K562 (cell line): Measurements from ENCODE around the gene CCDC27. TPM values are rescaled to one million over a fixed set of nuclear protein-coding genes. Genes with fewer than 3 reads are reported as not detected.

Source experiments
- ARID1B ChIP-seq: fragments of 450-650 bp; IDR thresholded peaks from 2 replicates; pipeline ENCODE4 v1.6.1; 2016; ENCODE audit warnings: antibody characterized with exemption, mild to moderate bottlenecking, inconsistent platforms
- ATF7 ChIP-seq: fragments of 450-650 bp; IDR thresholded peaks from 2 replicates; pipeline ENCODE4 v1.7.1; 2014; ENCODE audit warnings: mild to moderate bottlenecking, moderate library complexity
- BHLHE40 ChIP-seq: IDR thresholded peaks from 2 replicates; pipeline ENCODE4 v1.6.1; 2011; ENCODE audit warnings: low read length, improper control_type of control experiment
- COPS2 ChIP-seq: fragments of 450-650 bp; conservative IDR thresholded peaks from 2 replicates; pipeline ENCODE4 v1.6.1; 2016; ENCODE audit warnings: mild to moderate bottlenecking, moderate library complexity
- E2F5 ChIP-seq: sonication (generic); formaldehyde crosslinking; IDR thresholded peaks from 2 replicates; pipeline ENCODE4 v1.8.0; 2022; ENCODE audit warnings: mild to moderate bottlenecking, missing genetic modification reagents
- FOXM1 ChIP-seq, 2 experiments: fragments of 450-650 bp in 1 of 2; sonication (generic) in 1 of 2; formaldehyde crosslinking in 1 of 2; IDR thresholded peaks; 2 replicates each; pipeline versions ENCODE4 v1.6.1 to v1.9.0; 2017 to 2022; ENCODE audit warnings: low read depth in 2 of 2, mild to moderate bottlenecking in 2 of 2, missing genetic modification reagents in 1 of 2, moderate library complexity in 1 of 2
- MECOM ChIP-seq: fragments of 250-450 bp; sonication (Bioruptor Pico); IDR thresholded peaks from 2 replicates; pipeline ENCODE4 v1.8.0; 2022; ENCODE audit warnings: inconsistent platforms
- MEF2D ChIP-seq: conservative IDR thresholded peaks from 2 replicates; pipeline ENCODE4 v1.6.1; 2016; ENCODE audit warnings: low read depth, missing genetic modification characterization, missing compliant biosample characterization
- MEIS2 ChIP-seq: fragments of 450-650 bp; IDR thresholded peaks from 2 replicates; pipeline ENCODE4 v1.6.1; 2014; ENCODE audit warnings: mild to moderate bottlenecking; ENCODE audit not compliant: partially characterized antibody
- MYC ChIP-seq, 2 experiments: fragments of 250-450 bp in 1 of 2; sonication (Bioruptor Pico) in 1 of 2; IDR thresholded peaks; 2 replicates each; pipeline versions ENCODE4 v1.5.1 to v1.6.1; 2012 to 2021; ENCODE audit warnings: low read depth in 2 of 2, borderline replicate concordance in 1 of 2, improper control_type of control experiment in 1 of 2, low read length in 1 of 2, mild to moderate bottlenecking in 1 of 2, moderate library complexity in 1 of 2
- NR3C1 ChIP-seq: sonication (generic); formaldehyde crosslinking; IDR thresholded peaks from 2 replicates; pipeline ENCODE4 v1.8.1; 2022; ENCODE audit warnings: missing genetic modification reagents
- POLR2AphosphoS5 ChIP-seq: IDR thresholded peaks from 2 replicates; pipeline ENCODE4 v1.6.1; 2011; ENCODE audit warnings: mild to moderate bottlenecking, low read depth, low read length, moderate library complexity; ENCODE audit not compliant: control insufficient read depth, insufficient read depth
- POLR3G ChIP-seq: IDR thresholded peaks from 2 replicates; pipeline ENCODE4 v1.6.1; 2011; ENCODE audit not compliant: insufficient read length, insufficient replicate concordance; ENCODE audit errors: extremely low read depth
- TGIF2 ChIP-seq: sonication (generic); formaldehyde crosslinking; IDR thresholded peaks from 2 replicates; pipeline ENCODE4 v1.8.1; 2022; ENCODE audit warnings: mild to moderate bottlenecking, missing genetic modification reagents, moderate library complexity
- U2AF1 ChIP-seq: fragments of 200-400 bp; formaldehyde crosslinking; optimal IDR thresholded peaks from 2 replicates; pipeline ENCODE3; 2017; ENCODE audit warnings: mild to moderate bottlenecking, low read depth, low read length, moderate library complexity
- ZFX ChIP-seq: sonication (generic); formaldehyde crosslinking; IDR thresholded peaks from 2 replicates; pipeline ENCODE4 v1.8.0; 2022; ENCODE audit warnings: mild to moderate bottlenecking, missing genetic modification reagents, moderate library complexity
- ZNF239 ChIP-seq: fragments of 250-450 bp; sonication (Bioruptor Pico); IDR thresholded peaks from 2 replicates; pipeline ENCODE4 v1.4.0; 2020; ENCODE audit warnings: mild to moderate bottlenecking
- ZNF445 ChIP-seq: fragments of 250-450 bp; sonication (Bioruptor Pico); IDR thresholded peaks from 2 replicates; pipeline ENCODE4 v1.4.0; 2020; ENCODE audit warnings: low read depth, mild to moderate bottlenecking, moderate library complexity
- ZNF507 ChIP-seq: conservative IDR thresholded peaks from 2 replicates; pipeline ENCODE4 v1.6.1; 2017; ENCODE audit warnings: missing genetic modification characterization, missing compliant biosample characterization
- ZNF695 ChIP-seq: fragments of 450-650 bp; formaldehyde crosslinking; IDR thresholded peaks from 2 replicates; pipeline ENCODE4 v1.4.0; 2020; ENCODE audit warnings: mild to moderate bottlenecking, moderate library complexity
- ZNF699 ChIP-seq: fragments of 250-450 bp; sonication (Bioruptor Pico); IDR thresholded peaks from 2 replicates; pipeline ENCODE4 v1.8.0; 2021; ENCODE audit warnings: mild to moderate bottlenecking, moderate library complexity; ENCODE audit not compliant: insufficient replicate concordance
- polyA plus RNA-seq, 8 experiments: library from polyadenylated mRNA; depleted of rRNA in 4 of 8; stranded (reverse) in 5 of 8; unstranded in 3 of 8; fragments of >200 nt; fragmentation: Nextera tagmentation in 2 of 8; fragmentation: Illumina TruSeq in 1 of 8; extraction: Ambion mirVana in 2 of 8; extraction: Trizol in 1 of 8; gene quantifications; 2 replicates each; pipeline versions ENCODE4 v1.2.1 to v1.2.3, GENCODE V29; 2011 to 2014; ENCODE audit warnings: inconsistent platforms in 1 of 8, missing spikeins in 1 of 8
- total RNA-seq, 7 experiments: library from RNA; depleted of rRNA in 6 of 7; stranded (reverse); fragments of >200 nt in 6 of 7; fragmentation: Illumina TruSeq in 2 of 7; extraction: Trizol in 2 of 7; gene quantifications; 2 replicates each; pipeline versions ENCODE4 v1.2.1 to v1.2.3, GENCODE V29; 2011 to 2021; ENCODE audit warnings: low replicate concordance in 1 of 7
- TF ChIP-seq, protein P1 (sequence below): fragments of 450-650 bp; IDR thresholded peaks from 2 replicates; pipeline ENCODE4 v1.6.1; 2016; ENCODE audit warnings: low read depth

The CCDC27 gene
- total and polyA plus RNA-seq, 9 of the 15 experiments (the other 6 are each of a cell fraction or from before 2014, with no cell fraction given) = 0.01 to 0.04 TPM; not detected in 7

GRCh38 chr1:3756394-3756793 is 4.1 kb downstream of the CCDC27 start (continued):
- TF ChIP-seq E2F5 (CRISPR knock-in tag) (no peak), FOXM1 (IDR thresholded peaks at IDR 0.05; ENCODE audit: low read depth) (no peak), FOXM1 (CRISPR knock-in tag; IDR thresholded peaks at IDR 0.05; ENCODE audit: low read depth) (no peak), MECOM (CRISPR knock-in tag) (no peak), MEIS2 (peak; percentile 17), MYC (IDR thresholded peaks at IDR 0.05; ENCODE audit: low read depth, low read length) (peak; percentile 56), MYC (CRISPR knock-in tag; IDR thresholded peaks at IDR 0.05; ENCODE audit: borderline replicate concordance, low read depth) (no peak), BHLHE40 (0 out of 2 replicates have a peak, but pooled peaks have one; percentile 48), ZNF445 (CRISPR knock-in tag) (no peak), MEF2D (tag) (no peak), ZNF695 (CRISPR knock-in tag) (no peak), U2AF1 (no peak), COPS2 (no peak), ZFX (CRISPR knock-in tag) (no peak), NR3C1 (CRISPR knock-in tag) (no peak), ZNF699 (CRISPR knock-in tag) (no peak), ARID1B (peak; percentile 45; the same call in 1 of the 2 replicates), POLR3G (no peak), ATF7 (peak; percentile 78; the same call in 1 of the 2 replicates), TGIF2 (CRISPR knock-in tag) (no peak), ZNF239 (CRISPR knock-in tag) (no peak), ZNF507 (no peak), POLR2AphosphoS5 (no peak)
- TF ChIP-seq, protein P1, sequence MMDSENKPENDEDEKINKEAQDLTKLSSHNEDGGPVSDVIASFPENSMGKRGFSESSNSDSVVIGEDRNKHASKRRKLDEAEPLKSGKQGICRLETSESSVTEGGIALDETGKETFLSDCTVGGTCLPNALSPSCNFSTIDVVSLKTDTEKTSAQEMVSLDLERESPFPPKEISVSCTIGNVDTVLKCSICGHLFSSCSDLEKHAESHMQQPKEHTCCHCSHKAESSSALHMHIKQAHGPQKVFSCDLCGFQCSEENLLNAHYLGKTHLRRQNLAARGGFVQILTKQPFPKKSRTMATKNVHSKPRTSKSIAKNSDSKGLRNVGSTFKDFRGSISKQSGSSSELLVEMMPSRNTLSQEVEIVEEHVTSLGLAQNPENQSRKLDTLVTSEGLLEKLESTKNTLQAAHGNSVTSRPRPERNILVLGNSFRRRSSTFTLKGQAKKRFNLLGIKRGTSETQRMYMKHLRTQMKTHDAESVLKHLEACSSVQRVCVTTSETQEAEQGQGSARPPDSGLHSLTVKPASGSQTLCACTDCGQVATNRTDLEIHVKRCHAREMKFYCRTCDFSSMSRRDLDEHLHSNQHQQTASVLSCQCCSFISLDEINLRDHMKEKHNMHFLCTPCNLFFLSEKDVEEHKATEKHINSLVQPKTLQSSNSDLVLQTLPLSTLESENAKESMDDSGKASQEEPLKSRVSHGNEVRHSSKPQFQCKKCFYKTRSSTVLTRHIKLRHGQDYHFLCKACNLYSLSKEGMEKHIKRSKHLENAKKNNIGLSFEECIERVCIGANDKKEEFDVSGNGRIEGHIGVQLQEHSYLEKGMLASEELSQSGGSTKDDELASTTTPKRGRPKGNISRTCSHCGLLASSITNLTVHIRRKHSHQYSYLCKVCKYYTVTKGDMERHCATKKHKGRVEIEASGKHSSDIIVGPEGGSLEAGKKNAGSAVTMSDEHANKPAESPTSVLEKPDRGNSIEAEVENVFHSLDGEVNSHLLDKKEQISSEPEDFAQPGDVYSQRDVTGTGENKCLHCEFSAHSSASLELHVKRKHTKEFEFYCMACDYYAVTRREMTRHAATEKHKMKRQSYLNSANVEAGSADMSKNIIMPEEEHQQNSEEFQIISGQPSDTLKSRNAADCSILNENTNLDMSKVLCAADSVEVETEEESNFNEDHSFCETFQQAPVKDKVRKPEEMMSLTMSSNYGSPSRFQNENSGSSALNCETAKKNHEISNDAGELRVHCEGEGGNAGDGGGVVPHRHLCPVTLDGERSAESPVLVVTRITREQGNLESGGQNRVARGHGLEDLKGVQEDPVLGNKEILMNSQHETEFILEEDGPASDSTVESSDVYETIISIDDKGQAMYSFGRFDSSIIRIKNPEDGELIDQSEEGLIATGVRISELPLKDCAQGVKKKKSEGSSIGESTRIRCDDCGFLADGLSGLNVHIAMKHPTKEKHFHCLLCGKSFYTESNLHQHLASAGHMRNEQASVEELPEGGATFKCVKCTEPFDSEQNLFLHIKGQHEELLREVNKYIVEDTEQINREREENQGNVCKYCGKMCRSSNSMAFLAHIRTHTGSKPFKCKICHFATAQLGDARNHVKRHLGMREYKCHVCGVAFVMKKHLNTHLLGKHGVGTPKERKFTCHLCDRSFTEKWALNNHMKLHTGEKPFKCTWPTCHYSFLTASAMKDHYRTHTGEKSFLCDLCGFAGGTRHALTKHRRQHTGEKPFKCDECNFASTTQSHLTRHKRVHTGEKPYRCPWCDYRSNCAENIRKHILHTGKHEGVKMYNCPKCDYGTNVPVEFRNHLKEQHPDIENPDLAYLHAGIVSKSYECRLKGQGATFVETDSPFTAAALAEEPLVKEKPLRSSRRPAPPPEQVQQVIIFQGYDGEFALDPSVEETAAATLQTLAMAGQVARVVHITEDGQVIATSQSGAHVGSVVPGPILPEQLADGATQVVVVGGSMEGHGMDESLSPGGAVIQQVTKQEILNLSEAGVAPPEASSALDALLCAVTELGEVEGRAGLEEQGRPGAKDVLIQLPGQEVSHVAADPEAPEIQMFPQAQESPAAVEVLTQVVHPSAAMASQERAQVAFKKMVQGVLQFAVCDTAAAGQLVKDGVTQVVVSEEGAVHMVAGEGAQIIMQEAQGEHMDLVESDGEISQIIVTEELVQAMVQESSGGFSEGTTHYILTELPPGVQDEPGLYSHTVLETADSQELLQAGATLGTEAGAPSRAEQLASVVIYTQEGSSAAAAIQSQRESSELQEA = no peak
